GM12878 (cell line): ENCODE measurements around the gene COPZ2. TPM values are rescaled to one million over a fixed set of nuclear protein-coding genes. Genes with fewer than 3 reads are reported as not detected.

ENCODE experiments used
- ATAC-seq: fragments of 200-7000 bp; cut with Tn5 transposase; 3 replicates; pipeline ENCODE4 v1.9.1; 2020; ENCODE audit warnings: mild to moderate bottlenecking, moderate library complexity
- BruUV-seq: library from RNA; stranded (reverse); fragments of 400-500 nt; replicated peaks from 2 replicates; lab custom pipeline; 2021; lab: Mats Ljungman, UMichigan
- CTCF ChIA-PET: fragments of 300-600 bp; sonication (Branson Sonifier 250); formaldehyde crosslinking; extraction: SDS; loops from one replicate; lab custom pipeline; 2021; ENCODE audit warnings: inconsistent platforms; lab: Yijun Ruan, JAX
- POLR2A ChIA-PET: fragments of 350-600 bp; formaldehyde crosslinking; extraction: SDS; loops from one replicate; lab custom pipeline; 2021; ENCODE audit warnings: inconsistent platforms; lab: Charles Lee
- RAD21 ChIA-PET: fragments of 300-600 bp; sonication (Branson Sonifier 250); formaldehyde crosslinking; loops from one replicate; lab custom pipeline; 2023; ENCODE audit warnings: antibody characterized with exemption; ENCODE audit not compliant: unreplicated experiment; lab: Charles Lee
- SMC1A ChIA-PET: fragments of 300-600 bp; sonication (Branson Sonifier 250); formaldehyde crosslinking; loops from one replicate; lab custom pipeline; 2023; ENCODE audit not compliant: unreplicated experiment, uncharacterized antibody; lab: Charles Lee
- DNase-seq: peaks from one replicate; pipeline ENCODE4 v3.0.0-alpha.2; 2011; ENCODE audit warnings: low read depth, low spot score
- FAIRE-seq: peaks from 3 replicates; lab custom pipeline; 2011; peaks lifted over from hg19 to GRCh38; lab: Jason Lieb, UNC
- H2AFZ ChIP-seq: 2 replicates; pipeline ENCODE4 v1.6.0; 2011; ENCODE audit warnings: low read depth, low read length, control low read depth; ENCODE audit not compliant: control insufficient read depth
- H3K27ac ChIP-seq: 2 replicates; pipeline ENCODE4 v1.5.1; 2011; ENCODE audit warnings: control low read depth; ENCODE audit not compliant: control insufficient read depth, insufficient read depth
- H3K27me3 ChIP-seq, 2 experiments: replicated peaks in 1 of 2; 2 replicates each; pipeline versions ENCODE4 v1.6.0 to v1.6.1; 2011; ENCODE audit warnings: low read length in 1 of 2; ENCODE audit not compliant: control insufficient read depth in 2 of 2, insufficient read depth in 2 of 2
- H3K36me3 ChIP-seq, 2 experiments: 2 replicates each; pipeline ENCODE4 v1.5.1; 2011; ENCODE audit warnings: low read length in 1 of 2; ENCODE audit not compliant: control insufficient read depth in 2 of 2, insufficient read depth in 2 of 2
- H3K4me1 ChIP-seq: 2 replicates; pipeline ENCODE4 v1.6.1; 2011; ENCODE audit warnings: mild to moderate bottlenecking, low read length, moderate library complexity, mixed read lengths; ENCODE audit not compliant: control insufficient read depth, insufficient read depth
- H3K4me2 ChIP-seq: 2 replicates; pipeline ENCODE4 v1.6.0; 2011; ENCODE audit warnings: control low read depth; ENCODE audit not compliant: control insufficient read depth, insufficient read depth
- H3K4me3 ChIP-seq: fragments of 200-600 bp; sonication (generic); 2 replicates; pipeline ENCODE4 v1.5.1; 2016
- H3K79me2 ChIP-seq: 2 replicates; pipeline ENCODE4 v1.6.0; 2011; ENCODE audit warnings: low read length; ENCODE audit not compliant: control insufficient read depth, insufficient read depth
- H3K9ac ChIP-seq: 2 replicates; pipeline ENCODE4 v1.8.0; 2011; ENCODE audit warnings: low read length, control low read depth, mixed read lengths; ENCODE audit not compliant: control insufficient read depth, insufficient read depth
- H3K9me3 ChIP-seq: replicated peaks from 3 replicates; pipeline ENCODE4 v1.5.1; 2011; ENCODE audit warnings: mild to moderate bottlenecking, low read length; ENCODE audit not compliant: control insufficient read depth, insufficient read depth
- H4K20me1 ChIP-seq: 2 replicates; pipeline ENCODE4 v1.6.0; 2011; ENCODE audit not compliant: control insufficient read depth, insufficient read depth
- BHLHE40 ChIP-seq, 2 experiments: fragments of 450-650 bp in 1 of 2; IDR thresholded peaks; 2 replicates each; pipeline ENCODE4 v1.6.1; 2011 to 2017; ENCODE audit warnings: low read depth in 2 of 2, borderline replicate concordance in 1 of 2, improper control_type of control experiment in 1 of 2, low read length in 1 of 2, mild to moderate bottlenecking in 1 of 2
- BRCA1 ChIP-seq: IDR thresholded peaks from 2 replicates; pipeline ENCODE4 v1.6.1; 2011; ENCODE audit warnings: low read depth, low read length, improper control_type of control experiment
- CREB1 ChIP-seq: IDR thresholded peaks from 2 replicates; pipeline ENCODE4 v1.6.1; 2012; ENCODE audit warnings: low read depth, mild to moderate bottlenecking, inconsistent platforms
- FOXM1 ChIP-seq: IDR thresholded peaks from 2 replicates; pipeline ENCODE4 v1.6.1; 2012; ENCODE audit warnings: low read depth, mild to moderate bottlenecking, inconsistent platforms, low read length, moderate library complexity
- HDAC6 ChIP-seq: fragments of 200-600 bp; sonication (generic); IDR thresholded peaks from one replicate; pipeline ENCODE4 v1.8.0; 2017; ENCODE audit warnings: antibody characterized with exemption; ENCODE audit not compliant: unreplicated experiment
- JUND ChIP-seq: IDR thresholded peaks from 2 replicates; pipeline ENCODE4 v1.6.1; 2012; ENCODE audit warnings: low read depth, mild to moderate bottlenecking, low read length, improper control_type of control experiment, moderate library complexity
- NR2F1 ChIP-seq: fragments of 450-650 bp; conservative IDR thresholded peaks from 2 replicates; pipeline ENCODE4 v1.6.1; 2017; ENCODE audit warnings: mild to moderate bottlenecking
- POLR2A ChIP-seq: IDR thresholded peaks from 2 replicates; pipeline ENCODE4 v1.6.1; 2011; ENCODE audit warnings: low read depth, mild to moderate bottlenecking, low read length
- SMAD5 ChIP-seq: IDR thresholded peaks from 2 replicates; pipeline ENCODE4 v1.6.1; 2016; ENCODE audit warnings: antibody characterized with exemption, low read depth
- ZNF207 ChIP-seq: fragments of 450-650 bp; IDR thresholded peaks from 2 replicates; pipeline ENCODE4 v1.6.1; 2014; ENCODE audit warnings: antibody characterized with exemption, mild to moderate bottlenecking, borderline replicate concordance
- ZNF24 ChIP-seq: fragments of 450-650 bp; IDR thresholded peaks from 2 replicates; pipeline ENCODE4 v1.6.1; 2017; ENCODE audit warnings: antibody characterized with exemption, mild to moderate bottlenecking
- ZNF274 ChIP-seq: IDR thresholded peaks from one replicate; pipeline ENCODE4 v1.8.0; 2011; ENCODE audit not compliant: insufficient read length, insufficient read depth
- ZSCAN29 ChIP-seq: fragments of 450-650 bp; IDR thresholded peaks from 2 replicates; pipeline ENCODE4 v1.6.1; 2017; ENCODE audit warnings: mild to moderate bottlenecking, moderate library complexity
- WGBS: methylation state at CpG from one replicate; pipeline ENCODE4 v1.1.6; 2016; ENCODE audit warnings: low lambda C conversion rate; ENCODE audit not compliant: insufficient replicate concordance, insufficient coverage; ENCODE audit errors: missing lambda C conversion rate; 5-methylcytosine and 5-hydroxymethylcytosine counted together
- in situ Hi-C: fragments of 300-500 bp; cut with MboI; formaldehyde crosslinking; loops from 9 replicates; pipeline ENCODE4 v1.14.3; 2018; ENCODE audit warnings: mixed read lengths
- intact Hi-C: fragments of 100-400 bp; cut with micrococcal nuclease; formaldehyde crosslinking; loops from one replicate; pipeline ENCODE4 v1.14.2; 2022; ENCODE audit not compliant: unreplicated experiment
- polyA plus RNA-seq, 11 experiments: library from polyadenylated mRNA; depleted of rRNA in 4 of 11; unstranded in 6 of 11; stranded (reverse) in 5 of 11; fragments of >200 nt; fragmentation: Nextera tagmentation in 4 of 11; fragmentation: Illumina TruSeq in 1 of 11; extraction: Ambion mirVana in 4 of 11; extraction: Trizol in 1 of 11; gene quantifications; 1 replicate in 1 of 11; 2 replicates in 10 of 11; pipeline versions ENCODE4 v1.2.1 to v1.2.3, GENCODE V29; 2011 to 2016; ENCODE audit warnings: inconsistent platforms in 2 of 11, missing spikeins in 2 of 11, low read depth in 1 of 11
- total RNA-seq, 4 experiments: library from RNA; depleted of rRNA in 3 of 4; stranded (reverse); fragments of >200 nt in 3 of 4; fragmentation: Illumina TruSeq in 1 of 4; extraction: Trizol in 1 of 4; gene quantifications; 2 replicates each; pipeline versions ENCODE4 v1.2.1 to v1.2.3, GENCODE V29; 2013 to 2021
- TF ChIP-seq, protein P1 (sequence below): fragments of 450-650 bp; IDR thresholded peaks from 2 replicates; pipeline ENCODE4 v1.6.1; 2017; ENCODE audit warnings: antibody characterized with exemption, mild to moderate bottlenecking, moderate library complexity
- TF ChIP-seq, protein P2 (sequence below): IDR thresholded peaks from 2 replicates; pipeline ENCODE4 v1.6.1; 2011; ENCODE audit warnings: mild to moderate bottlenecking, low read depth, low read length, moderate library complexity; ENCODE audit not compliant: insufficient replicate concordance
- TF ChIP-seq, protein P3 (sequence below), 3 experiments: IDR thresholded peaks in 2 of 3; conservative IDR thresholded peaks in 1 of 3; 2 replicates each; pipeline ENCODE4 v1.5.1; 2011; ENCODE audit warnings: low read depth in 3 of 3, low read length in 3 of 3, mild to moderate bottlenecking in 3 of 3, control low read depth in 2 of 3, moderate library complexity in 2 of 3, inconsistent platforms in 1 of 3, mixed read lengths in 1 of 3; ENCODE audit not compliant: control insufficient read depth in 2 of 3, insufficient read depth in 1 of 3; ENCODE audit errors: extremely low read depth in 1 of 3
- TF ChIP-seq, protein P4 (sequence below): fragments of 150-350 bp; IDR thresholded peaks from 2 replicates; pipeline ENCODE4 v1.6.1; 2014; ENCODE audit warnings: mild to moderate bottlenecking, low read depth, low read length

COPZ2 gene
- total and polyA plus RNA-seq, 10 of the 15 experiments (the other 5 are each of a cell fraction or from before 2014, with no cell fraction given) = 0.20 to 4.3 (median 2.6) TPM

DNA sequence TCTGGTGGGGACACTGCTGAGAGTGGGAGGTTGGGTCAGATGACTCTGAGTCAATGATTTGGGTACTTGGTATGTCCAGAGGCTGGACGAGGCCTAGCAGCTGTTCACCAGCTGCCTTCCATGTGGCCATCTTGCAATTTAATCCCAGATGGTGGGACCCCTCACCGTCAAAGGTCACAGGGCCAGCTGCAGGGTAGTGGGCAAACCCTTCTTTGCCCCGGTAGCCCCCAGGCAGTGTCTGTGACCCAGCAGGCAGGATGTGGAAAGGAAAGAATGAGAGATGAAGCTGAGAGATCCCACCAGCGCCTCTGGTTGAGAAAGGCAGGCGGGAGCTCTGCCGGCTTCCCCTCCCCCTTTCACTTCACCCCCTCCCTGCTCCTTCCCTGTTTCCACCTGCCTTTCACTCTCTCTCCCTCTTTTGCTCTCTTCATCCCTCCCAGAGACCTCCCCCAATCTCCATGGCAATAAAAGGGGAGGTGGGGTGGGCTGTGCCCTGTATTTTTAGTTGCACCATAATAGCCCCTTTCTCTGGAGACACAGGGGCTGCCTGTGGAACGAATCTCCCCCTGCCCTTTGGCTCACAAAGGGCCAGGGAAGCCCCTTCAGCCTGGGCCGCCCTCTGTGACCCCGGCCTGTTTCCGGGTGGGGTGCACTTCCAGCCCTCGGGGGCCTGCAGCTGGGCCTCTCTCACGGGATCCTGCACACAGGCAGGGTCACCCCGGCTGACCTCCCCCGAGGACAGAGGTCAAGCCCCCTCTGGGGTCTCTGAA is 46.5 kb downstream of the COPZ2 start:
- Histone ChIP-seq H2AFZ (no peak overlapping the region), H3K79me2 (no peaks in the 10 kb centered on the region), H3K4me2 (no peak overlapping the region), H3K27ac (no peak overlapping the region), H3K4me1 (peaks cover 13% of the 10 kb centered on the region), H3K9me3 (no peaks in the 10 kb centered on the region), H4K20me1 (no peaks in the 10 kb centered on the region), H3K27me3 (no peaks in the 10 kb centered on the region), H3K4me3 (no peak overlapping the region), H3K9ac (no peak overlapping the region), H3K36me3 (no peaks in the 10 kb centered on the region)
- FAIRE-seq (no peak), ATAC-seq (no peak), DNase-seq (no peak)
- no TSS peak for BruUV-seq
- 64% methylated on average over 14 of the region's 14 CpGs for WGBS
- intact Hi-C loops = no loop called here
- ChIA-PET RAD21 (no interaction called here), SMC1A (interaction anchor here (0.8 to 1.2 kb wide), 2 partner anchors 12 to 13 kb away, joined by 3 to 4 read pairs; no protein-coding TSS in a partner anchor), POLR2A (interaction anchor here (0.8 kb wide), 1 partner anchor 9 kb away, joined by 3 read pairs; no protein-coding TSS in a partner anchor), CTCF (interaction anchor here (1.2 to 3.7 kb wide), 6 partner anchors 9 to 121 kb away, joined by 3 to 24 read pairs (median 6); no protein-coding TSS in a partner anchor)
- in situ Hi-C loops = no loop called here
- no peak for TF ChIP-seq NR2F1
- TF ChIP-seq CREB1 = no peak
- TF ChIP-seq SMAD5 = no peak
- no peak for TF ChIP-seq ZNF207
- TF ChIP-seq, protein P1, sequence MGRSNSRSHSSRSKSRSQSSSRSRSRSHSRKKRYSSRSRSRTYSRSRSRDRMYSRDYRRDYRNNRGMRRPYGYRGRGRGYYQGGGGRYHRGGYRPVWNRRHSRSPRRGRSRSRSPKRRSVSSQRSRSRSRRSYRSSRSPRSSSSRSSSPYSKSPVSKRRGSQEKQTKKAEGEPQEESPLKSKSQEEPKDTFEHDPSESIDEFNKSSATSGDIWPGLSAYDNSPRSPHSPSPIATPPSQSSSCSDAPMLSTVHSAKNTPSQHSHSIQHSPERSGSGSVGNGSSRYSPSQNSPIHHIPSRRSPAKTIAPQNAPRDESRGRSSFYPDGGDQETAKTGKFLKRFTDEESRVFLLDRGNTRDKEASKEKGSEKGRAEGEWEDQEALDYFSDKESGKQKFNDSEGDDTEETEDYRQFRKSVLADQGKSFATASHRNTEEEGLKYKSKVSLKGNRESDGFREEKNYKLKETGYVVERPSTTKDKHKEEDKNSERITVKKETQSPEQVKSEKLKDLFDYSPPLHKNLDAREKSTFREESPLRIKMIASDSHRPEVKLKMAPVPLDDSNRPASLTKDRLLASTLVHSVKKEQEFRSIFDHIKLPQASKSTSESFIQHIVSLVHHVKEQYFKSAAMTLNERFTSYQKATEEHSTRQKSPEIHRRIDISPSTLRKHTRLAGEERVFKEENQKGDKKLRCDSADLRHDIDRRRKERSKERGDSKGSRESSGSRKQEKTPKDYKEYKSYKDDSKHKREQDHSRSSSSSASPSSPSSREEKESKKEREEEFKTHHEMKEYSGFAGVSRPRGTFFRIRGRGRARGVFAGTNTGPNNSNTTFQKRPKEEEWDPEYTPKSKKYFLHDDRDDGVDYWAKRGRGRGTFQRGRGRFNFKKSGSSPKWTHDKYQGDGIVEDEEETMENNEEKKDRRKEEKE = no peak
- TF ChIP-seq BHLHE40 (IDR thresholded peaks at IDR 0.05; ENCODE audit: borderline replicate concordance in 1 of 2, low read depth in 2 of 2, low read length in 1 of 2) = no peak
- TF ChIP-seq ZSCAN29 = no peak
- TF ChIP-seq, protein P2, sequence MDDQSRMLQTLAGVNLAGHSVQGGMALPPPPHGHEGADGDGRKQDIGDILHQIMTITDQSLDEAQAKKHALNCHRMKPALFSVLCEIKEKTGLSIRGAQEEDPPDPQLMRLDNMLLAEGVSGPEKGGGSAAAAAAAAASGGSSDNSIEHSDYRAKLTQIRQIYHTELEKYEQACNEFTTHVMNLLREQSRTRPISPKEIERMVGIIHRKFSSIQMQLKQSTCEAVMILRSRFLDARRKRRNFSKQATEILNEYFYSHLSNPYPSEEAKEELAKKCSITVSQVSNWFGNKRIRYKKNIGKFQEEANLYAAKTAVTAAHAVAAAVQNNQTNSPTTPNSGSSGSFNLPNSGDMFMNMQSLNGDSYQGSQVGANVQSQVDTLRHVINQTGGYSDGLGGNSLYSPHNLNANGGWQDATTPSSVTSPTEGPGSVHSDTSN = no peak
- TF ChIP-seq ZNF24 = no peak
- TF ChIP-seq POLR2A = no peak
- TF ChIP-seq BRCA1 = no peak
- no peak for TF ChIP-seq ZNF274
- no peak for TF ChIP-seq JUND
- no peak for TF ChIP-seq FOXM1
- TF ChIP-seq, protein P3, sequence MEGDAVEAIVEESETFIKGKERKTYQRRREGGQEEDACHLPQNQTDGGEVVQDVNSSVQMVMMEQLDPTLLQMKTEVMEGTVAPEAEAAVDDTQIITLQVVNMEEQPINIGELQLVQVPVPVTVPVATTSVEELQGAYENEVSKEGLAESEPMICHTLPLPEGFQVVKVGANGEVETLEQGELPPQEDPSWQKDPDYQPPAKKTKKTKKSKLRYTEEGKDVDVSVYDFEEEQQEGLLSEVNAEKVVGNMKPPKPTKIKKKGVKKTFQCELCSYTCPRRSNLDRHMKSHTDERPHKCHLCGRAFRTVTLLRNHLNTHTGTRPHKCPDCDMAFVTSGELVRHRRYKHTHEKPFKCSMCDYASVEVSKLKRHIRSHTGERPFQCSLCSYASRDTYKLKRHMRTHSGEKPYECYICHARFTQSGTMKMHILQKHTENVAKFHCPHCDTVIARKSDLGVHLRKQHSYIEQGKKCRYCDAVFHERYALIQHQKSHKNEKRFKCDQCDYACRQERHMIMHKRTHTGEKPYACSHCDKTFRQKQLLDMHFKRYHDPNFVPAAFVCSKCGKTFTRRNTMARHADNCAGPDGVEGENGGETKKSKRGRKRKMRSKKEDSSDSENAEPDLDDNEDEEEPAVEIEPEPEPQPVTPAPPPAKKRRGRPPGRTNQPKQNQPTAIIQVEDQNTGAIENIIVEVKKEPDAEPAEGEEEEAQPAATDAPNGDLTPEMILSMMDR (IDR thresholded peaks at IDR 0.05 in 2 of 3, conservative IDR thresholded peaks at IDR 0.05 in 1 of 3; ENCODE audit: control insufficient read depth in 2 of 3, extremely low read depth in 1 of 3, insufficient read depth in 1 of 3, low read depth in 3 of 3, low read length in 3 of 3) = no peak
- no peak for TF ChIP-seq HDAC6
- TF ChIP-seq, protein P4, sequence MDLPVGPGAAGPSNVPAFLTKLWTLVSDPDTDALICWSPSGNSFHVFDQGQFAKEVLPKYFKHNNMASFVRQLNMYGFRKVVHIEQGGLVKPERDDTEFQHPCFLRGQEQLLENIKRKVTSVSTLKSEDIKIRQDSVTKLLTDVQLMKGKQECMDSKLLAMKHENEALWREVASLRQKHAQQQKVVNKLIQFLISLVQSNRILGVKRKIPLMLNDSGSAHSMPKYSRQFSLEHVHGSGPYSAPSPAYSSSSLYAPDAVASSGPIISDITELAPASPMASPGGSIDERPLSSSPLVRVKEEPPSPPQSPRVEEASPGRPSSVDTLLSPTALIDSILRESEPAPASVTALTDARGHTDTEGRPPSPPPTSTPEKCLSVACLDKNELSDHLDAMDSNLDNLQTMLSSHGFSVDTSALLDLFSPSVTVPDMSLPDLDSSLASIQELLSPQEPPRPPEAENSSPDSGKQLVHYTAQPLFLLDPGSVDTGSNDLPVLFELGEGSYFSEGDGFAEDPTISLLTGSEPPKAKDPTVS = no peak
